Measurements from ENCODE around the gene KRTAP22-2.

KRTAP22-2 gene

DNA sequence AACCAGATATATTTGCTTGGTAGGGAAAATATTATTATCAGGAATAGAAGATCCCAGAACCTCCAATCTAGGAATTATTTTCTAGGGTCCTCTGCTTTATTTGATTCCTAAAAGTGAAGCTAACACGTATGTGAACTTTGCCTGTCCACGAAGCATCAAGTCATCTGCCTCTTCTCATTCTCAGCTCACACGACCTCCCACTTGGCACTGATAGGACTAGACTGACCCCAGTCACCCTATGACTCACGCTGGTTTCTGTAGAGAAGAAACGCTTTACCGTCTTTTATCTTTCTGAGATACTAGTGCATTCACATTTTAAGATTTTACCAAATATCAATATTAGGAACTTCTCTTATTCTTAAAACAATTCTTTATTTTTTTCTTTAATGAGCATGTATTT, 27.1 kb downstream of the KRTAP22-2 start:
- DNase-seq (ENCODE audit: low spot score): no peak

DNA sequence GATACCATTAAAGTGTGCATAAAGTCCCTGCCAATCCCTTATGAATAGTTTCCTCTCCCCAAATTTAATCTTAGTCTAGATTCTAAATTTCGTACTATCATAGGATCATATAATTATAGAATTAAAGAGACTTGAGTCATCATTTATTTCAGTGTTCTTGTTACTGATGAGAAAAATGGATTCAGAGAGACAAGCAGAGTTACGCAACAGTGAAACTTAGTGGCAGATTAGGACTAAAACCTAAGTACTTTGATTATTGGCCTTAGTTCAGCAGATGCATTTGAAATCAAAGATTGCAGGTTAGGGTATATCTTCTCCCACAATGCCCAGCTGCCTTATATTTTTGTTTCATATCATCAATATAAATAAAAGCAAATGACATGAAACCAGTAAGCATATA, 28.2 kb downstream of the KRTAP22-2 start:
- no peak for DNase-seq (ENCODE audit: low spot score)

DNA sequence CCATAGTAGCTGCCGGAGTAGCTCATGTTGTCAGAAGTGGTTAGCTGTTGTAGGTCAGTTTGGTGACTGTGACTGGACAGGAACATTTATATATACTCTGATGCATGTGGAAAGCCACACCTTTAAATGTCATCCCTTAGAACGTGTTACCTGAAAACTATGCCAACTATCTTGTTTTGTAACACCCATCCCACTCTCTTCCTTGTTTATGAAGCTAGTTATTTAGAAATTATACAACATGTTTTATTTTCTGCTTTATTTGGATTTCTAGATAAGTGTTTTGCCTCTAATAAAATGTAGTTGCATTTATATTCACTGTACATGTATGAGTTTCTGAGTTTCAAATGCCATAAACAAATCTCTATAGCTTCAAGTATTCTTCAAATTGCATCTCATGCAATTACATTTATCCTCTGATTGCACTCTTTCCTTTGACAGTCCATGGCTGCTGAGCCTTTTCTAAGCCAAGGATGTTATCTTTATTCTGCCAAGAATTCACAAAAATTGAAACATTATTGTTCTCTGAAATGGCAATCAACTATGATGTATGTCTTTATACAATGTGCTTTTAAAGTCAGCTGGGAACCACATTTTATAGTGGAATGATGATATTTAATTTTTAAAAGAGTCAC, 28.8 kb downstream of the KRTAP22-2 start, which contains the start of gene KRTAP19-7:
Gene KRTAP19-7 (minus strand): TSS at position 51 of the 632 bp plus-strand sequence. CDS start 25 bp downstream, at position 26.
- DNase-seq (ENCODE audit: low spot score): no peak

DNA sequence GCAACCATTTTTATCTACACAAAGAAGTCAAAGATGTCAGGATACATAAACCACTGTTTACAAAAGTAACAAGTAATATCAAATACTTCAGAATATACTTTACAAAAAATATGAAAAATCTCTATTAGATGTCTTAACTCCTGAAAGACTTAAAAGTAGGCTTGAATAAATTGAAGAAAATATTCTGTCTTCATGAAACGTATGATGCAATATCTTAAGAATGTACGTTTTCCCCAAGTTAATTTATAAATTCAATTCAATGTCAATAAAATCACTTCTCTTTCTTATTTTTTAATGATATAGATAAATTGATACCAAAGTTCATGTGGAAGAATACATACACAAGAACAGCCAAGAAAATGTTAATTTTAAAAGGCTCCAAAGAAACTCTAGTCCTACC, 35.1 kb downstream of the KRTAP22-2 start:
- no peak for DNase-seq (ENCODE audit: low spot score)

DNA sequence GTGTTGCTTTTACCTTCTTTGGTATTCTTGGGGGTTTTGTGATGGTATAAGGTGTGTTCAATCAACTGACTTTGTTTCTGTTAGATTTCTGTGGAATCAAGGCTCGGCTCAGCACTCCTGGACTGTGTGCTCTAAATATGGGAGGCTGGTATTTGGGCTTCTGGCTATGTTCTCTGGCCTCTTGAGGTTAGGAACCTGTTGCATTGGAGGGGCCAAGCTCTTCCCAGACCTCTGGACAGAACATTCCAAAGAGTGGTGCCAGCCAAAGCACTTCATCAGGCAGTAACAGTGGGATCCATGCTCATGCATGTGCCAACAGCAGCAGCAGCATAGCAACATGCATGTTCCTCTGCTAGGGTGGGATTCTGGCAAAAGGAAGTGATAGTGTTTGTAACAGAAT, 37.4 kb downstream of the KRTAP22-2 start:
- DNase-seq (ENCODE audit: low spot score): no peak

DNA sequence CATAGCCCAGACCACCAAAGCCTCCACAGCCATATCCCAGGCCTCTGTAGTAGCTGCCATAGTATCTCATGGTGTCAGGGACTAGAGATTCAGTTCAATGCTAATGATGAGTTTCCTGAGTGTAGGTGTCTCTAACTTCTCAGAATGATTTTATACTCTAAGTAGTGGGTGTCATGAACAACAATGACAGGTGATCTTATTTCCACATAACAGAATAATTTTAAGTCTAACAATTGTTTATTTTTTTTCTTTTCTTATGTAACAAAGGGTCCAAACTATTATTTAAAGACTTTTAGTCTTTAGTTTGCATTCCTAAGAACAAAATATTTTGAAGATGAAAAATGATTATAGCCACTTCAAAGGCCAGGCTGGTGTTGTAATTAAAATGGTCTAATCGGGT, 48.4 kb downstream of the KRTAP22-2 start, which contains the start of gene KRTAP19-6:
Gene KRTAP19-6 (minus strand): TSS at position 101 of the 400 bp plus-strand sequence. CDS start 31 bp downstream, at position 70.
- DNase-seq (ENCODE audit: low spot score): no peak
